CD4-positive, CD25-positive, alpha-beta regulatory T cell (primary cell): ENCODE data around the gene SCARB2. TPM values are rescaled to one million over a fixed set of nuclear protein-coding genes. Genes with fewer than 3 reads are reported as not detected.

Source experiments
- ATAC-seq, 2 donors: fragments of 150-1000 bp; cut with Tn5 transposase; one replicate each; pipeline ENCODE4 v1.10.0; 2021; ENCODE audit warnings: low read depth in 2 of 2, moderate number of reproducible peaks in 2 of 2, moderate library complexity in 1 of 2
- DNase-seq, 3 donors: peaks; one replicate each; pipeline versions ENCODE4 v3.0.0 to v3.0.0-alpha.2; 2012 to 2022; ENCODE audit warnings: mixed read lengths in 1 of 3
- H3K27ac ChIP-seq: one replicate; pipeline ENCODE4 v1.7.0; 2013; ENCODE audit warnings: mild to moderate bottlenecking, low read length; ENCODE audit not compliant: insufficient read depth, poor library complexity, severe bottlenecking
- H3K27me3 ChIP-seq: one replicate; pipeline ENCODE4 v1.7.0; 2013; ENCODE audit warnings: low read length; ENCODE audit not compliant: control insufficient read depth, insufficient read depth
- H3K36me3 ChIP-seq: one replicate; pipeline ENCODE4 v1.7.0; 2013; ENCODE audit warnings: mild to moderate bottlenecking, low read length, moderate library complexity; ENCODE audit not compliant: control insufficient read depth, insufficient read depth
- H3K4me1 ChIP-seq: 2 replicates; pipeline ENCODE4 v1.7.0; 2013; ENCODE audit warnings: mild to moderate bottlenecking, low read length; ENCODE audit not compliant: insufficient read depth, control insufficient read depth, poor library complexity, severe bottlenecking
- H3K4me3 ChIP-seq: one replicate; pipeline ENCODE4 v1.7.0; 2013; ENCODE audit warnings: low read depth, mild to moderate bottlenecking, low read length, moderate library complexity
- H3K9me3 ChIP-seq, 2 experiments: 1 replicate in 1 of 2; 2 replicates in 1 of 2; pipeline ENCODE4 v1.7.0; 2013; ENCODE audit warnings: low read length in 2 of 2, mild to moderate bottlenecking in 1 of 2, moderate library complexity in 1 of 2; ENCODE audit not compliant: control insufficient read depth in 2 of 2
- H3K27ac Mint-ChIP-seq, 3 donors: one replicate each; pipeline ENCODE4 v1.8.0; 2020 to 2022; ENCODE audit warnings: mild to moderate bottlenecking in 3 of 3, mixed read lengths in 3 of 3, moderate library complexity in 2 of 3
- H3K27me3 Mint-ChIP-seq: one replicate; pipeline ENCODE4 v1.8.0; 2022; ENCODE audit warnings: mild to moderate bottlenecking, mixed read lengths
- H3K36me3 Mint-ChIP-seq: one replicate; pipeline ENCODE4 v1.8.0; 2020; ENCODE audit warnings: mixed read lengths
- H3K4me1 Mint-ChIP-seq, 4 donors: one replicate each; pipeline ENCODE4 v1.8.0; 2020 to 2022; ENCODE audit warnings: mixed read lengths in 4 of 4, mild to moderate bottlenecking in 1 of 4
- H3K4me3 Mint-ChIP-seq, 4 donors: one replicate each; pipeline ENCODE4 v1.8.0; 2020 to 2022; ENCODE audit warnings: mild to moderate bottlenecking in 4 of 4, mixed read lengths in 4 of 4, moderate library complexity in 3 of 4
- H3K9me3 Mint-ChIP-seq, 7 donors: one replicate each; pipeline ENCODE4 v1.8.0; 2020 to 2022; ENCODE audit warnings: mixed read lengths in 7 of 7, mild to moderate bottlenecking in 3 of 7, moderate library complexity in 2 of 7
- polyA plus RNA-seq, 4 donors: library from polyadenylated mRNA; unstranded; fragments of 300-500 nt; fragmentation: Illumina TruSeq; gene quantifications; one replicate each; pipeline ENCODE4 v1.2.3, GENCODE V29; 2021
- total RNA-seq: library from RNA; stranded (reverse); gene quantifications from one replicate; pipeline ENCODE4 v1.2.3, GENCODE V29; 2022

Gene SCARB2
- 21.2 TPM for total RNA-seq
- 10 to 100 TPM in 2 of 4 donors, 1 to 10 TPM in 2; 8.0 to 14.3 (median 9.3) TPM for polyA plus RNA-seq

- H3K36me3 Mint-ChIP-seq, result no peaks in the 10 kb centered on the region
- DNase-seq (peak; percentile 66 to 82 (median 76)), ATAC-seq (peak; percentile 74 to 76)
- H3K27me3 Mint-ChIP-seq, result no peaks in the 10 kb centered on the region
- peak within 1 kb of the TSS; percentile 89 to 97 (median 96) for H3K27ac Mint-ChIP-seq
- peaks cover 20% of the 10 kb centered on the region for H3K4me1 ChIP-seq
- peaks cover 14 to 55% (median 41%) of the 10 kb centered on the region in 4 donors for H3K4me1 Mint-ChIP-seq
- H3K36me3 ChIP-seq, result no peaks in the 10 kb centered on the region
- no peaks in the 10 kb centered on the region for H3K27me3 ChIP-seq
- no peaks in the 10 kb centered on the region for H3K9me3 Mint-ChIP-seq
- H3K4me3 ChIP-seq, result peak within 1 kb of the TSS; percentile 87
- peak within 1 kb of the TSS; percentile 90 to 94 (median 92) for H3K4me3 Mint-ChIP-seq
- peak within 1 kb of the TSS; percentile 84 for H3K27ac ChIP-seq
- no peaks in the 10 kb centered on the region for H3K9me3 ChIP-seq
Observed at GRCh38 chr4:76213415-76214176, at the start of gene SCARB2. SCARB2 (minus strand) TSS chr4:76213824; CDS start chr4:76213543, 281 bp downstream.

DNA sequence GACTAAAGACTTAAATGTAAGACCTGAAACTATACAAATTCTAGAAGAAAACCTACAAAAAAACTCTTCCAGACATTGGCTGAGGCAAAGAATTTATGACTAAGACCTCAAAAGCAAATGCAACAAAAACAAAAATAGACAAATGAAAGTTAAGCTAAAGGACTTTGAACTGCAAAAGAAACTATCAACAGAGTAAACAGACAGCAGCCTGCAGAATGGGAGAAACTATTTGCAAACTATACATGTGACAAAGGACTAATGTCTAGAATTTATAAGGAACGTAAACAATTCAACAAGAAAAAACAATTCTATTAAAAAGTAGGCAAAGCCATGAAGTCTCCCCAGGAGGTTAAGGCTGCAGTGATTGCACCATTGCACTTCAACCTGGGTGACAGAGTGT, 46.9 kb upstream of the SCARB2 start:
- no peaks in the 10 kb centered on the region for H3K36me3 ChIP-seq
- peaks cover 3% of the 10 kb centered on the region for H3K27me3 ChIP-seq
- no peak overlapping the region for H3K27ac ChIP-seq
- ATAC-seq, result no peak
- Mint-ChIP-seq H3K36me3 (no peaks in the 10 kb centered on the region), H3K4me3 (no peak overlapping the region), H3K27ac (no peak overlapping the region), H3K9me3 (no peaks in the 10 kb centered on the region), H3K4me1 (no peaks in the 10 kb centered on the region), H3K27me3 (peaks cover 30% of the 10 kb centered on the region)
- no peak overlapping the region for H3K4me3 ChIP-seq
- H3K4me1 ChIP-seq, result no peaks in the 10 kb centered on the region
- no peak for DNase-seq
- no peaks in the 10 kb centered on the region for H3K9me3 ChIP-seq

DNA sequence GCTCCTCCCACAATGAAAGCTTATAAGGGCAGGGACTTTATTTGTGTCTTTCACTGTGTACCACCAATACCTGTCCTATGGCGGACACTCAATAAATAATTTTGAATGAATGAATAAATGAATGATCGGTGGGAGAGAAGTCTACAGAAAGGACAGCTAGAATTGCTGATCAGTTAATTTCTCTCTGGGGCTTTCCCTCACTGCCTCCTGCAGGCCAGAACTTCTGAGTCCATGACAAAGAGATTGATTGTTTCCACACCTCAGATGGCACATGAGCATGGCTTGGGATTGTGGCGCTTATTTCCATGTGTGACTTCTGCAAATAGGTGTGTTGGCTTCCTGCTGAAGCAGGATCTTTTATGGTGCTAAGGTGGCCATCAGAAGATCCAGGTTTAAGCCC, 44.2 kb upstream of the SCARB2 start:
- H3K4me3 Mint-ChIP-seq, result no peak overlapping the region
- DNase-seq (no peak), ATAC-seq (no peak)
- no peaks in the 10 kb centered on the region for H3K4me1 Mint-ChIP-seq
- no peak overlapping the region for H3K27ac Mint-ChIP-seq
- Histone ChIP-seq H3K9me3 (no peaks in the 10 kb centered on the region), H3K36me3 (no peaks in the 10 kb centered on the region), H3K4me1 (no peaks in the 10 kb centered on the region), H3K4me3 (no peak overlapping the region), H3K27me3 (peaks cover 13% of the 10 kb centered on the region), H3K27ac (no peak overlapping the region)
- H3K27me3 Mint-ChIP-seq, result peaks cover 56% of the 10 kb centered on the region
- no peaks in the 10 kb centered on the region for H3K9me3 Mint-ChIP-seq
- no peaks in the 10 kb centered on the region for H3K36me3 Mint-ChIP-seq

DNA sequence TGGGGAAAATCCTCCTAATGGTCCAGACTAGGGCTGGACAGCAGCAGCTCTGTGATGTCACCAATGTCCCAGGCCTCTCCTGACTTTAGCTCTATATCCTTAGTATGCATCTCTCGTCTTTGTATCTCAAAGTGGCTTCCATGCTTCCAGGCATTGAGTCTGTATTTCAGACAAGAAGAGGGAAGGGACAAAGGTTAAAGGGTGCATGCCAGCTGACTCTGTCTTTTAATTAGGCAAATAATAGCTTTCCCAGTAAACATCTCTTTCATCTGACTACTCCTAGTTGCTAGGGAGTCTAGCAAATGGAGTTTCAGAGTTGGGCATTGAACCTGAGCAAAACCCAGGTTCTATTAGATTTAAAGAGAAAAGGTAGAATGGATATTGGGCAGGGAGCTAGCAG, 43.3 kb upstream of the SCARB2 start:
- Histone ChIP-seq H3K27ac (no peak overlapping the region), H3K9me3 (no peaks in the 10 kb centered on the region), H3K27me3 (peaks cover 21% of the 10 kb centered on the region), H3K4me1 (no peaks in the 10 kb centered on the region), H3K4me3 (no peak overlapping the region), H3K36me3 (no peaks in the 10 kb centered on the region)
- H3K4me1 Mint-ChIP-seq, result no peaks in the 10 kb centered on the region
- no peak overlapping the region for H3K4me3 Mint-ChIP-seq
- ATAC-seq (no peak), DNase-seq (no peak)
- H3K9me3 Mint-ChIP-seq, result no peaks in the 10 kb centered on the region
- peaks cover 60% of the 10 kb centered on the region for H3K27me3 Mint-ChIP-seq
- no peak overlapping the region for H3K27ac Mint-ChIP-seq
- H3K36me3 Mint-ChIP-seq, result no peaks in the 10 kb centered on the region

- Mint-ChIP-seq H3K27me3 (peaks cover 65% of the 10 kb centered on the region), H3K4me1 (peaks cover 0 to 5% (median 3%) of the 10 kb centered on the region in 4 donors), H3K27ac (no peak overlapping the region), H3K4me3 (no peak overlapping the region), H3K36me3 (no peaks in the 10 kb centered on the region), H3K9me3 (no peaks in the 10 kb centered on the region)
- no peak for ATAC-seq
- H3K36me3 ChIP-seq, result no peaks in the 10 kb centered on the region
- peaks cover 7% of the 10 kb centered on the region for H3K4me1 ChIP-seq
- DNase-seq, result no peak
- peaks cover 24% of the 10 kb centered on the region for H3K27me3 ChIP-seq
- no peak overlapping the region for H3K4me3 ChIP-seq
- no peaks in the 10 kb centered on the region for H3K9me3 ChIP-seq
- H3K27ac ChIP-seq, result no peak overlapping the region
Observed at GRCh38 chr4:76256032-76256431, 42.4 kb upstream of the SCARB2 start.

GRCh38 chr4:76253511-76253910, 39.9 kb upstream of the SCARB2 start:
- Histone ChIP-seq H3K27me3 (peaks cover 29% of the 10 kb centered on the region), H3K36me3 (no peaks in the 10 kb centered on the region), H3K4me3 (no peak overlapping the region), H3K9me3 (no peaks in the 10 kb centered on the region), H3K27ac (no peak overlapping the region), H3K4me1 (peaks cover 7% of the 10 kb centered on the region)
- Mint-ChIP-seq H3K4me1 (peaks cover 0 to 9% (median 5%) of the 10 kb centered on the region in 4 donors), H3K27me3 (peaks cover 71% of the 10 kb centered on the region), H3K4me3 (no peak overlapping the region), H3K27ac (no peak overlapping the region), H3K36me3 (no peaks in the 10 kb centered on the region), H3K9me3 (peaks cover 0 to 3% (median 0%) of the 10 kb centered on the region in 7 donors)
- no peak for ATAC-seq
- DNase-seq, result no peak

DNA sequence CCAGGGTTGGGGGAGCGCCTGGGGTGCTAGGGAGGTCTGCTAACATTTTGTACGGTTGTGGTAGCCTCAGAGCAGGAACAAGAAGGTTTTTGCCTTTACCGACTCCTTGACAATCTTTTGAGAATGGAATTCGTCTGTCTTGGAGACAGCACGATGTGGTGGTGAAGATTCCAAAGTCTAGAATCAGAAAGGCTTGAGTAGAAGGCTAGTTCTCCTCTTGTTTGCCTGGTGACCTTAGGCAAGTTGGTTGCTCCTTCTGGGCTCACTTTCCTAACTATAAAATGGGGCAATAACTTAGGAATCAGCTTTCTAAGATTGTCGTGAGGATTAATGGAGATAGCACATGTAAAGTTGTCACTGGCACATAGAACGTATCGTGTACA, 38.6 kb upstream of the SCARB2 start:
- Mint-ChIP-seq H3K27me3 (peaks cover 81% of the 10 kb centered on the region), H3K4me3 (no peak overlapping the region), H3K9me3 (peaks cover 0 to 3% (median 0%) of the 10 kb centered on the region in 7 donors), H3K36me3 (no peaks in the 10 kb centered on the region), H3K27ac (no peak overlapping the region), H3K4me1 (peaks cover 0 to 9% (median 5%) of the 10 kb centered on the region in 4 donors)
- Histone ChIP-seq H3K27ac (no peak overlapping the region), H3K4me1 (peaks cover 7% of the 10 kb centered on the region), H3K36me3 (no peaks in the 10 kb centered on the region), H3K9me3 (no peaks in the 10 kb centered on the region), H3K27me3 (peaks cover 29% of the 10 kb centered on the region), H3K4me3 (no peak overlapping the region)
- ATAC-seq, result no peak
- DNase-seq, result no peak
